ENCODE results near the gene WNT5A.

- TF ChIP-seq CTCF (IDR thresholded peaks at IDR 0.05), result no peak
- no peak for TF ChIP-seq ZFX (IDR thresholded peaks at IDR 0.05; ENCODE audit: borderline replicate concordance)
Measured at GRCh38 chr3:55467099-55467498, 20.0 kb downstream of the WNT5A start.

All from 22Rv1 (cell line).